HTR-8/SVneo (cell line): ENCODE results near the gene SURF4.
"Not testable (repeated sequence)": the region's sequence is repeated elsewhere in the genome, so short reads cannot be mapped to it uniquely, and the experiment has no call there.

Source experiments
- DNase-seq: peaks from one replicate; pipeline ENCODE4 v3.0.0; 2011; ENCODE audit warnings: low spot score, mixed read lengths; ENCODE audit not compliant: insufficient read length
- FAIRE-seq: peaks from 2 replicates; lab custom pipeline; 2011; peaks lifted over from hg19 to GRCh38; lab: Jason Lieb, UNC

The SURF4 gene

GRCh38 chr9:133377721-133378216 lies 1.9 kb upstream of the SURF4 start:
- DNase-seq (no peak), FAIRE-seq (no peak)

- FAIRE-seq, DNase-seq: not testable (repeated sequence)
These were observed 1.4 kb upstream of the SURF4 start for GRCh38 chr9:133377280-133377679.

- FAIRE-seq (no peak), DNase-seq (no peak)
These were observed 640 bp downstream of the SURF4 start for GRCh38 chr9:133375116-133375723.

- DNase-seq (no peak), FAIRE-seq (no peak)
These were observed 1.2 kb downstream of the SURF4 start for GRCh38 chr9:133374612-133375115.

- FAIRE-seq: no peak
- DNase-seq: no peak
These were observed 3.7 kb downstream of the SURF4 start for GRCh38 chr9:133372144-133372543.

DNA sequence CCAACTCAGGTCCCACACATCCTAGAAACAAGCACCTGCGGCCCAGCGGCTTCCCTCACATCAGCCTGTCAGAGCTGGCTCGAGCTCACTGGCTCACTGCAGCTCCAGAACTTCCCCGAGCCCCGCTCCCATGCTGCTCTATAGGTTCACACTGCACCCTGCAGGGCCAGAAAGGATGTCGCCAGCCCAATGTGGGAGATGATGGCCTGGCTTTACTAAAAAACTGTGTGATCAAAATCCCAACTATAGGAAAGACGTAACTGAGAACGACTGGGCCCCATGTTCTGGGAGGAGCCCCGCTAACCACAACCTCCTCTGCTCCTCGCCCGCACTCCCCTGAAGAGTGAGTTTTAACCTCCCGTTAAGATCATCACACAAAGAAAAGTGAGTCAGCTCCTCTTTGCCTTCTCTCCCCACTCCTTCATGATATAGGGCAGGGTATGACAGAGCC lies 4.6 kb downstream of the SURF4 start:
- FAIRE-seq (no peak), DNase-seq (no peak)

- DNase-seq (no peak), FAIRE-seq (no peak)
These were observed 5.2 kb downstream of the SURF4 start for GRCh38 chr9:133370685-133371084.

- FAIRE-seq (no peak), DNase-seq (no peak)
These were observed 5.9 kb downstream of the SURF4 start for GRCh38 chr9:133369933-133370332.

DNA sequence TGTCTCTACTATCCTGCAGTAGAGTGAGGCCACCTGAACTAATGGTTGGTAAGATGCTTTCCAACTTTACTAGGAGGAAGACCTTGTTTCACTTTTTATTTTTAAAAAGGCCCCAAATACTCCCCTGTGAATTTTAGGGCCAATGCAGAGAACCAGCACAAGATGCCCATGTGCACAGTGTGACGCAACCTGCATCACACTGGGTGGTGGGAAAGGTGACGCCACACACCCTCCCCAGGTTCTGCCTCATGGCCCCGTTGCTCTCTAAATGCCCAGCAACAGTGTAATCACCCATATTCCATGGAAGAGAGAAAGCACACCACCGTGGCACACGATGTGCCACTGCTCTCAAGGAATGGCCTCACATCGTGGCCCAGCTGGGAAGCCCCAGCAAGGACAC lies 6.4 kb downstream of the SURF4 start:
- FAIRE-seq (no peak), DNase-seq (no peak)

- no peak for DNase-seq
- FAIRE-seq: no peak
These were observed 7.5 kb downstream of the SURF4 start for GRCh38 chr9:133368249-133368881.

DNA sequence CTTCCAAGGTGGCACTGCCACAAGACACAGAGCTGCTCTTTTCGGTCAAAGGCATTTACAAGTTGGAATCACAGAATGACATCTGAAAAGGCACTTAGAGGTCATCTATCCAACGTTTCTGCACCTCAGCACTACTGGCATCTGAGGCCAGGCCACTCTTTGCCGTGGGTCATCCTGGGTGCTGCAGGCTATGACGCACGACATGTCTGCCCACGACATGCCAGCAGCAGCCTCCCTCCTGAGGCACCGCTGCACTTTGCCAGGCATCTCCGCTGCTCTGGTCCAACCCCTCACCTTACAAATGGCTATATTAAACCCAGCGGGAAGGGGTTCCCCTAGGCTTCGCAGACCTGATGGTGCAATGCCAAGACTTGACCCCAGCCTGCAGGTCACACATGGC lies 8.1 kb downstream of the SURF4 start:
- no peak for FAIRE-seq
- DNase-seq: no peak

DNA sequence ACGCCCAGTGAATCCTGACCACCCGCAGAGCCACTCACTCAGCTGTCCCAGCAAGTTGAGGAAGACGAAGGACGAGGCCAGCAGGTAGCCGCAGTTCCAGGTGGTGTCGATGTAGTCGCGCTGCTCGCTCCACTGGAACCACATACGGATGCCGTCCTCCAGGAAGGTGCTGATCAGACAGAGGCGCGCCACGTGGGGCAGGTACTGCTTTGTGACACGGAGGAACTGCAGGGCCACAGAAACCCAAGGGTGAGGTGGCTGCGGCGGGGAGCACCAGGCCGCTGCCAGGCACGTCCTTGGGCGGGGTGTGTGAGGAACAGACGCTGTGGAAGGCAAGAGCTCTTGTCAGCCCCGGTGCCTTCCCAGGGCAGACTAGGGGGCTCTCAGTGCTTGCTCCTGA lies 8.6 kb downstream of the SURF4 start:
- DNase-seq (no peak), FAIRE-seq (no peak)

DNA sequence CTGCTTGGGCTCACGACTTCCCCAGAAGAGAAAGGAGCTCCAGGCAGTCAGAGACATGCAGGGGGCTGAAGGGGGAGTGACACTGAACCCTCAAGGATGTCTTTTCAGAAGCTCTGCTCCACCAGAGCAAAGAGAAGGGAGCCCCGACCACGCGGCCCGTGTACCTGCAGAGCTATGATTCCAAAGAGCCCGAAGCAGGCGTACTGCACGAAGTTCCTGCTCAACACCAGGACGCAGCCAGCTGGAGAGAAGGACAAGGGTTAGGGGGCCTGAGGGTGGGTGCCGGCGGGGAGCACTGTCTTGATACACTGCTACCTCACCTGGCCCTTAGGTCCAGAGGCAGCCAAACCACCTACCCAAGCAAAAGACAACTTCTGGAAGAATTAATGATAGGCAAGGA lies 9.4 kb downstream of the SURF4 start:
- no peak for DNase-seq
- no peak for FAIRE-seq

- FAIRE-seq (no peak), DNase-seq (no peak)
These were observed 13.4 kb downstream of the SURF4 start for GRCh38 chr9:133362359-133363044.

DNA sequence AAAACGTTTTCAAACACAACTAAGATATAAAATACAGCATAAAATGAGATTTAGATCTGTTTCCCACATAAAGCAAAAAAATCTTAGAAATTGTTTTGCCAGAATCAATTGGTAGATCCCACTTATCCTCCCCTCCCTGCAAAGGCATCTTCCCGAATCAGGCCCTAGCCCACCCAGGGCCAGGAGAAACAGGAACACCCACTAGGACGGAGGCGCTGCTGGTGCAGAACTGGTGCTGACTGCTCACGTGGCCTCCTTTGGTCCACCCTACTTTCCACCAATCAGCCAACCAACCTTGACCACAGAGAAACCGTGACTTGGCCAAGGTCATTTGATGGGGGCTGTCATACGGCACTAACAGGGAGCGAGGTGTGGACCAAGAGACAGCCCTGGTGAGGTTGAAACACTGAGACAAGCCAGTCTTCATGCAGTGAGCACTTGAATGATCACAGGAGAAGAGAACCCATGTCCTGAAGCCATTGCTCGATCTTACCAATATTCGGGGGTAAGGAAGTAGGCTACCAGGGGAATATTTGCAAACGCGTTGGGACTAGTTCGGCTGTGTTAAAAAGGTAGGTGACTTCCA lies 14.3 kb downstream of the SURF4 start:
- FAIRE-seq: no peak
- DNase-seq: no peak

DNA sequence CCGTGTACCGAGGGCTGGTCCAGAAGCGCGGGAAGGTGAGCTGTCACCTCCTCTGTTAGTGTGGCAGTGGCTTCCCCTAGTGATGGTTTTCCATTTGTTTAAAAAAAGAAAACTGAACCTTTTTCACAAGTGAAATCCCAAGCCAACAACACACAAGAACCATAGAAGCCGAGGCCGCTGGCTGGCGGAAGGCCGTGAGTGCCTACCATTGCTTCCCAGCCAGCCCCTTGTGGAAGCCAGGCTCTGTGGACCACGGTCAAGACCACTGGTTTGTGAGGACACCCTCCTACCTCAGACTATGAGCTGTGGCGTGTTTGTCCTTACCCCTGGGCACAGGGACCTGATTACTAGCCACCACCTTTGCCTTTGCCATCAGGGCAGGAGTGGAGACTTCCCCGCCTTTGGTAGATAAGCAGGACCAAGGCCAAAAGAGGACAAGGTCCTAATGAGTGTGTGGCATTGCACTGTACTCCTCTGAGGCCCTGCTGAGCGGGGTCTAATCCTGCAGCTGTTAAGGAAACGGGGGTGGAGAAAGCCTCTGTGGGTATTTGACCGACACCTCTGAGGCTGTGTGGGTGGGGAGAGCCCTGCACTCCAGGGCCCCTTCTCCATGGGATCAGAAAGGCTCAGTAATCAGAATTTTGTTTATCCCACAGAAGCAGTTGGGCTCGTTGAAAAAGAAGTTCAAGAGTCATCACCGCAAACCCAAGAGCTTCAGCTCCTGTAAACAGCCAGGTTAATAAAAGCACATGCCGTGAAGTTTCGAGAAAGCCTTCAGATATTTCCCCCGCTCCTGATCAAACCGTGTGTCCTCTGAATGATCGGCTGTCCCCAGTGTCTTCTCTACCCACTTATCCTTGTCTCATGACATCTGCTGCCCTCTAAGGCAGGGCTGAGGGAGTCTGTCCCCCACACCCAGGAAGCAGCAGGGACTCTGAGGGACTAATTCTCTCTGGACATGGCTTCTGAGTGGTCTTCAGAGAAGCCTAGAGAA lies 15.2 kb downstream of the SURF4 start:
- FAIRE-seq: no peak

DNA sequence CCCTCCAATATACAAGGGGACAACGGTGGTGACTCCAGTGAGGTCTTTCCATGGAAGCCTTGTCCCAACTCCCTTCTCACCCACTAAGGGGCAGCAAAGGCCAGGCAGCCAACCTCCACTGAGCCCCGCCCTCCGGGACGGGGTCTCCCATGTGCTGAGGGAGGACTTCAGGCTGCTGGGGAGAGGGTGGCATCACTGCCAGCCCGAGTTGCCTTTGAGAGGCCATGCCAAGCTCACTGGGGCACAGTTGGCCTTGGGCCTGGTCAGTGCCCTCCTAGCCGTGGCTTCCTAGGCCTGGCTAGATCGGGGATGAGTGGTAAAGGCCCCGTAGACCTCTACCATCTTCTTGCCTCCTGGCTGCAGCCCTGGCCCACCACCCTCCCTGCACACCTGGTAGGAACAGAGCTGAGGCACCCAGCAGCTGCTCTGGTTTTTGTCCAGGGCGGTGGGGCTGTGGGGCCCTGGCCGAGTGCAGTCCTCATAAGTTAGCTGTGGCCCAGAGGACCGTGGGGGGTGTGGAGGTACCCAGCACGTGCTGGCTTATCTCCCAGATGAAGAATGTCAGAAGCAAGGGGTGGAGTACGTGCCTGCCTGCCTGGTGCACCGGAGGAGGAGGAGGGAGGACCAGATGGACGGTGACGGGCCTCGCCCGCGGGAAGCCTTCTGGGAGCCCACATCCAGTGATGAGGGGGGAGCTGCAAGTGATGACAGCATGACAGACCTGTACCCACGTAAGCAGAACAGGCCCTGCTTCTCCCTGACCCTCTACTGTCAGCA lies 16.3 kb downstream of the SURF4 start:
- FAIRE-seq: no peak

More for the DNA sequence above, 15.2 kb downstream of the SURF4 start:
- DNase-seq: no peak

DNA sequence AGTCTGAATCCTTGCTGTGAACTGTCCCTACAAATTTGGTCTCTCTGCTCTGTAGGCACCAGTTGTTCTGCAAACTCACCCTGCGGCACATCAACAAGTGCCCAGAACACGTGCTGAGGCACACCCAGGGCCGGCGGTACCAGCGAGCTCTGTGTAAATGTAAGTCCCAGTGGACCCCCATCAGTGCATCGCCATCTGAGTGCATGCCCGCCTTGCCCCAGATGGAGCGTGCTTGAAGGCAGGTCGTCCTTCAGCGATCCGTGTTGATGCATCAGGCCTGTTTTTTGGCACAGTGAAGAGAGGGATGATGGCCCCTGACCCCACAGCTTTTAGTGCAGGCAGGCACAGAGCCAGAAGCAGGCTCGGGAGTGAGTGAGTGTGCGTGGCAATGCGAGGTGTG lies 18.2 kb downstream of the SURF4 start:
- FAIRE-seq: no peak

More for the DNA sequence above, 16.3 kb downstream of the SURF4 start:
- no peak for DNase-seq

More for the DNA sequence above, 18.2 kb downstream of the SURF4 start:
- no peak for DNase-seq
